T1000 (cell line): Measurements from ENCODE around the gene FBP2.

Experiments
- DNase-seq: peaks from one replicate; lab custom pipeline; 2025; ENCODE audit warnings: mixed read lengths; lab: John Stamatoyannopoulos, UW

Gene FBP2

GRCh38 chr9:94593459-94594345 lies at the start of gene FBP2:
FBP2 (minus strand) TSS chr9:94593824; CDS start chr9:94593726, 98 bp downstream.
- DNase-seq: no peak

GRCh38 chr9:94643176-94643575 lies 49.6 kb upstream of the FBP2 start:
- no peak for DNase-seq

GRCh38 chr9:94642501-94642900 lies 48.9 kb upstream of the FBP2 start:
- DNase-seq: no peak

- no peak for DNase-seq
Measured at GRCh38 chr9:94639999-94640376, 46.4 kb upstream of the FBP2 start.

- no peak for DNase-seq
Measured at GRCh38 chr9:94639061-94639998, 45.7 kb upstream of the FBP2 start, which contains the start of gene FBP1. FBP1 (minus strand) TSS chr9:94639518; CDS start chr9:94639310, 208 bp downstream.

- DNase-seq: no peak
Measured at GRCh38 chr9:94638335-94639060, 44.9 kb upstream of the FBP2 start.

DNA sequence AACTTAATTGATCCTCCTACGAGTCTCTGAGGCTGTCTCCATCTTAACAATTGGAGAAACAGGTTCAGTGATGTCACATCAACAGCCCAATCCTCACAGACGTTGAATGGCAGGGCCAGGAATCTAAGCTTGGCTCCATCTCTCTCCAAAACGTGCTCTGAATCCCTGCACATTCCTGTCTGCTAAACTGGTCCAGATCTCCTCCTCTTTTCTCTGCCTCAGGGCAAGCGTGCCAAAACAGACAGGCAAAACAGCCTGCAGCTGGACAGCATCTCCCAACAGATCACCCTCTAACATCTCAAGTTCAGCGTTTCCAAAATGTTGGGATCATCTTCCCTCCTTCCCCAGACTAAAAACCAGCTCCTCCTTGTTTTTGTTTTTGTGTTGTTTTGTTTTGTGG lies 39.1 kb upstream of the FBP2 start:
- no peak for DNase-seq

DNA sequence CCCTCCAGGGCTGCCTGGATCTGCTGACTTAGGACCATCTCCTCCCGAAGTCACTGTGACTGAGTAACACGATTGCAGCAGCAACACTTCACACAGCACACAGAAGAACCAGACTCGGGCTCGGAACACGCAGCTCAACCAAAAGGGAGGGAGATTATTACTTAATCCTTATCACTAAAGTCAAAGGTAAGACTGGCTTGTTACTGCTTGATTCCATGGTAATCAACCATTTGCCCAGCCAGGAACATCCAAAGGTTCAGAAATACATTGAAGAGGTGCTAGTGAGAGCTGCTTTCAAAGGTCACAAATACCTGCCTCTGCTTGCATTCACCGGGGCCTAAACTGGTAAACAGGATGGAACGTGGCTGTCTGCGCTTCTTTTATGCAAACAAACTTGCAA lies 38.0 kb upstream of the FBP2 start:
- DNase-seq: no peak

GRCh38 chr9:94630833-94631232 lies 37.2 kb upstream of the FBP2 start:
- no peak for DNase-seq

GRCh38 chr9:94630281-94630680 lies 36.7 kb upstream of the FBP2 start:
- DNase-seq: no peak

DNA sequence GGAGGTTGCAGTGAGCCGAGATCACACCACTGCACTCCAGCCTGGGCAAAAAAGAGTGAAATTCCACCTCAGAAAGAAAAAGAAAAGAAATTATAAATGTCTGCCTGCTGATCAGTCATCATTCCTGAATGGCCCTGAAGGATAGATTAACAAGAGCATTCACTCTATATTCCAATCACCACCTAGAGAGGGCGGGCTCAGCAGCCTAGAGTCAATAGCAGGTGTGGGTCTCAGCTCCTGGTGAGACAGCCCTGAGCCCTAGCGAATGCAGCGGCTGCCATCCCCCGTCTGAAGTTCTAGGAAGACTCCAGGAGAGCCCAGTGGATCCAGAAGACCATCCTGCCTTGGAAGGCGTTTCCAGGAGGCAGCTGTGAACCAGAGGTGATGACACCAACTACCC lies 33.7 kb upstream of the FBP2 start:
- no peak for DNase-seq

DNA sequence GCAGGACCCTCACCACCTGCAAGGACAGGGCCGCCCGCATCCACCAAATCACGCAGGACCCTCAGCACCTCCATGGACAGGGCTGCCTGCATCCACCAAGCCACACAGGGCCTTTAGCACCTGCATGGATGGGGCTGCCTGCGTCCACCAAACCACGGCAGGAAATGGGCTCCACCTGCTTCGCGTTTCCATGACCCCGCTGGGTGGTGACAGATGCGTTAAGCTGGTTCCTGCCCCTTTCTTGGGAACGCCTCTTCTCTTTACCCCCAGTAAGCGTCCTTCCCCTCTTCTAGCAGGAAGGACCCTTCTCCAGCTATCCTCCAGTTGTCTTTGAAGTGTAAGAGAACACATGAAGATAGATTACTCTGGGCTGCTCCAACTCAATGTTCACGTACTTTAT lies 32.2 kb upstream of the FBP2 start:
- no peak for DNase-seq

GRCh38 chr9:94624629-94625028 lies 31.0 kb upstream of the FBP2 start:
- DNase-seq: no peak

DNA sequence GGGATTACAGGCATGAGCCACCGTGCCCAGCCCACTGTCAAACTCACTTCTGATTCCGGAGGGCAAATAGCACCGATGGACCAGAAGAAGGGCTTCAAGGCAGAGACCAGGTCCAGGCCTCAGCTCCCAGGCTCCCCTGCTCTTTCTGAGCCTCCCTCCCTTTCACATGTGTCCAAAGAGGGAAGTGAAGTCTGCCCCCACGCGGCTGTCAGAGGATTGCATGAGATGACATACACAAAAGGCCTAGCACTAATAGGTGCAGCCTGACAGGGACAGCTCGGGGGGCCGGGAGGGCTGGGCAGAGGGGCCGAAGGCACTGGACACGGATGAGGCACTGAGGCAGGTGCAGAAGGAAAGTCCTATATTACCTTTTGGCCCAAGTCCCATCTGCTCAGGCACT lies 29.6 kb upstream of the FBP2 start:
- no peak for DNase-seq

DNA sequence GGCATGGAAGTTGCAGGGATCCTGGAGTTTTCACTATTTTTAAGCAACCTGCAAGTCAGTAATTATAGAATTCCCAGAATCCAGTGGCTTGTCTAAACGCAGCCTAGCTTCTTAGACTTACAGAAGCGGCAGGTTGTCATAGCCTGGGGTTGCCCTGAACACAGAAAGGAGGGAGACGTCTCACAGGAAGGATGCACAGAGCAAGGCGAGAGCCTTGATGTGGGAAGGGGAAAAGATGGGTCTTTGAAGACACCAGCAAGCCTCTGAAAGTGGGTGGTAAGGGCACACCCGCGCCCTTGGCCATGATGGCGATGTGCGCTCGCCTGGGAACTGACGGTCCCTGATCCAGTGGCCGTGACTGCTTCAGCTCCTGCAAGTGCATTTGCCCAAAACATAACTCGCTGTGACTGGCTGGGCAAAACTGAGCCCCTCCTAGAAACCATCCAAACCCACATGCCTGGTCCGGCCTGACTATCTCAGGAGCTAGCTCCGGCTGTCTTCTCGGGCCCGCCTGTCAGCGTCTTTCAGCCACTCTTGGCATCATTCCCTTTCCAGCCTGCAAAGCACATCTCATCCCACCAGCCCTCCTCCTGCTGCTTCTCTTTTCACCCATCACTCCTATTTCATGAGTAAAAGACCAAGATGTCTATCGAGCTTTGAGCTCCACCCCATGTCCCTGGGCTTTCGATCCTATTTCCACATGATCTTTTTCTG lies 28.6 kb upstream of the FBP2 start:
- no peak for DNase-seq

- no peak for DNase-seq
Measured at GRCh38 chr9:94619026-94619425, 25.4 kb upstream of the FBP2 start.

DNA sequence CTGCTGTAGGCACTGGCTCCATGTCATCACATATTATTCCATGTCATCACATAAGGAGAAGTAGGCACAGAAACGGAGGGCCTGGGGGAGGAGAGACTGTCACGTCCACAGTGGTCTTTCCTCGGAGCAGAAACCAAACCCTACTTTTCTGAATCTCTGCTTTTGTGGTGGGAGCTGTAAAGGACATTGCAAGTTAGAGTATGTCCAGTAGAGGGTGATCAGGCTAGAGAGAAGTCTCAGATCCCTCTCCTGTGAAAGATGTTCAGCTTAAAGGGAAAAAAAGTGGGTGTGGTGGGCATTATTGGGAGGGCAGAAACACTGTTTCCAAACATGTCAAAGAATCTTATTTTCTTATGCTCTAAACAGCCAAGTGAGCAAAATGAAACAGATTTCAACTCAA lies 19.4 kb upstream of the FBP2 start:
- no peak for DNase-seq

- no peak for DNase-seq
Measured at GRCh38 chr9:94612071-94612470, 18.4 kb upstream of the FBP2 start.

DNA sequence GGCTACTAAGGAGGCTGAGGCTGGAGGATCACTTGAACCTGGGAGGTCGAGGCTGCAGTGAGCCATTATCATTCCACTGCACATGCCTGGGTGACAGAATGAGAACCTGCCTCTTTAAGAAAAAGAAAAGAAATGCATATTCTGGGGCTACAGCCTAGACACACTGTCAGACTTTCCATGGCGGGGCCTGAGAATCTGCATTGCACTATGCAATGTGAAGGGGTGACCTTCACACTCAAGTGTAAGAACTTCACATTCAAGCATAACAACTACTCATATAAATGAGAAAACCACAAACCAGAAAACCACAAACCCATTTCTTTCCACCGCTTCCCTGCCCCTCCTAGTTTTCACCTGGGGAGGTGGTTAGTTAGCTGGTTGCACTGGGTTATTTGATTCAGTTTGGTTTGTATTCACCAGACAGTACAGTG lies 18.0 kb upstream of the FBP2 start:
- DNase-seq: no peak

DNA sequence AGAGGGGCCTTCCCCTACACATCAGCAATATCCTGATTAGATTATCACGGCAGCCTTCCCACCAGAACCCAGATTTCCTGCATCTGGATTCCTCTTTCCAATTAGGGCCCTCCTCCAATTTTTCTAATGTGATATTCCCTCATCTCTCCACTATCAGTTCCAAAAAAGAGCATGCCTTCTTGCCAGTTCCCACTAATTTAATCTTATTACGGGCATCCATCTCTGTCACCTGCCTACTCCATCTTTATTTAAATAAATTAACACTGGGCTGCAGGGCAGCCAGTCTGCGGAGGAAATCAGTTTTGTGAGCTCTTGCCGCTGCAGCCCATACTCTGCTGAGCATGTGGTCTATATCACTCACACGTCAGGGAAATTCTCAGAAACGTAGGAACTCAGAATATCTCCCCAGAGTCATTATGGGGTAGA lies 16.6 kb upstream of the FBP2 start:
- DNase-seq: no peak

DNA sequence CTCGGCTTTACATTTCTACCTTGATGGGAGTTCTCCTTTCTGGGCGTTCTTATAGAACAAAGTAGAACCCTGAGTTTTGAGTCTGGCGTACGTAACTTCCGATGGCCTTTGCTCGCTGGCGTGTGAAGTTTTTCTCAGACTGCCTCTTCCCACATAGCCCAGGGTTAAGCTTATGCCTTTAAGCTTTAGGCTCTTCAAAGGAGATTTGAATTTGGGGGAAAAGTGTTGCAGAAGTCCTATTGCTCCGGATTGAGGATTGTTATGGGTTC lies 13.7 kb upstream of the FBP2 start:
- DNase-seq: no peak
